Naive thymus-derived CD8-positive, alpha-beta T cell (primary cell): ENCODE results near the gene HOXD11. TPM values are rescaled to one million over a fixed set of nuclear protein-coding genes. Genes with fewer than 3 reads are reported as not detected.
A peak's percentile ranks its signal among the peaks of the same experiment; 100 is the strongest.

Experiments
- ATAC-seq, 2 donors: fragments of 150-1000 bp; cut with Tn5 transposase in 1 of 2; sonication (Bioruptor Pico), chemical (Tn5 transposase) in 1 of 2; 1 replicate in 1 of 2; 2 replicates in 1 of 2; pipeline ENCODE4 v1.10.0; 2021; ENCODE audit warnings: mild to moderate bottlenecking in 2 of 2, moderate library complexity in 2 of 2
- POLR2A ChIA-PET: fragments of 350-600 bp; sonication (Branson Sonifier 250); formaldehyde crosslinking; loops from one replicate; lab custom pipeline; 2021; ENCODE audit warnings: antibody characterized with exemption; lab: Charles Lee
- DNase-seq, 10 donors: peaks; one replicate each; pipeline versions ENCODE4 v3.0.0 to v3.0.0-alpha.2; 2020 to 2022
- H3K27ac Mint-ChIP-seq, 10 donors: one replicate each; pipeline ENCODE4 v1.8.0; 2020 to 2022; ENCODE audit warnings: mild to moderate bottlenecking in 10 of 10, mixed read lengths in 10 of 10, moderate library complexity in 4 of 10, inconsistent platforms in 1 of 10
- H3K27me3 Mint-ChIP-seq, 5 donors: one replicate each; pipeline ENCODE4 v1.8.0; 2021 to 2022; ENCODE audit warnings: mixed read lengths in 5 of 5
- H3K36me3 Mint-ChIP-seq, 3 donors: one replicate each; pipeline ENCODE4 v1.8.0; 2020 to 2022; ENCODE audit warnings: mixed read lengths in 3 of 3, mild to moderate bottlenecking in 2 of 3, inconsistent platforms in 1 of 3
- H3K4me1 Mint-ChIP-seq, 4 donors: one replicate each; pipeline ENCODE4 v1.8.0; 2021 to 2022; ENCODE audit warnings: mixed read lengths in 4 of 4
- H3K4me3 Mint-ChIP-seq, 10 donors: one replicate each; pipeline ENCODE4 v1.8.0; 2020 to 2022; ENCODE audit warnings: mild to moderate bottlenecking in 10 of 10, mixed read lengths in 10 of 10, moderate library complexity in 6 of 10, inconsistent platforms in 1 of 10
- H3K9me3 Mint-ChIP-seq, 9 donors: one replicate each; pipeline ENCODE4 v1.8.0; 2020 to 2022; ENCODE audit warnings: mixed read lengths in 9 of 9, mild to moderate bottlenecking in 3 of 9, inconsistent platforms in 1 of 9, moderate library complexity in 1 of 9
- polyA plus RNA-seq, 3 donors: library from polyadenylated mRNA; unstranded; fragments of 300-500 nt; fragmentation: Illumina TruSeq; gene quantifications; one replicate each; pipeline ENCODE4 v1.2.3, GENCODE V29; 2021
- total RNA-seq, 8 experiments: library from RNA in 2 of 8; stranded (reverse) in 2 of 8; gene quantifications; one replicate each; pipeline ENCODE4 v1.2.3 and lab custom pipeline; 2021 to 2026

Gene HOXD11
- total and polyA plus RNA-seq, 5 experiments from 2014 or later = not detected

DNA sequence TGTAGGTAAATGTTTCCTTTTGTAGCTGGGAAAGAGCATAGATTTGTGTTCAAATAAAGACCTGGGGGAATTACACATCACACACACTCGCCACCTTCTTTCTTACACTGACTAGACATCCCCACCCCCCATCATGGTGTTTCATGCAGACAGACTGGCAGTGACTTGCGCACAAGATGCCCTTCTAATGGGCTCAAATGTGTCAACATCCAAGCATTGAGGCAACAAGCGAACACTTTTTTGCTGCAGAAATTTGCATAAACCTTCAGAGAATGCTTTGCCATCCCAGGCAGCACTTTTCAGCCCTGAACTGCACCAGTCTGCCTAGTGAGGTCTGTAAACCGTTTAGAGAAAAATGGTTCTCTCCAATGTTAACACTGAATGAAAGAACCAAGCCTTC, 27.0 kb downstream of the HOXD11 start:
- no peak for DNase-seq
- Mint-ChIP-seq H3K27ac (no peak overlapping the region), H3K4me1 (peaks cover 11 to 48% (median 37%) of the 10 kb centered on the region in 4 donors), H3K27me3 (peaks cover 66 to 88% (median 79%) of the 10 kb centered on the region in 5 donors), H3K4me3 (peak overlapping the region in 1 of 10 donors; percentile 56), H3K36me3 (peaks cover 4 to 27% (median 18%) of the 10 kb centered on the region in 3 donors), H3K9me3 (peaks cover 0 to 49% (median 8%) of the 10 kb centered on the region in 9 donors)
- POLR2A ChIA-PET = no interaction called here
- ATAC-seq = no peak

DNA sequence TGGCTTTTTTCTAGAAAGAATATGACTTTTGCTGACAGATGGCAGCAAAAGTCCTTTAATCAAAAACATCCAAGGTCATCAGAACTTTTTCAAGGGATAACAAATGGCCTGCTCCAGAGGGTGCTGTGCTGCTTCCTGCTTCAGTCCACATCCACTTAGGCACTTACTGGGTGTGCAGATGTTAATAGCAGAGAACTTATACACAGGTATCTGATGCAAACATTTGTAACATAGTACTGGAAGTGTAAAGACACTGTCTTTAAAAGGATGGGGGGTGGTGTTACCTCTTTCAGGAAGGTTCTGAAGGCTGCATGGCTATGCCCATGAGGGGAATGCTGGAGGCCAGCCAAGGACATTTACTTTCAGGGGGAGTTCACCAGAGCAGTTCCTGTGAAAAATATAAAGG, 28.0 kb downstream of the HOXD11 start:
- Mint-ChIP-seq H3K36me3 (peaks cover 5 to 31% (median 23%) of the 10 kb centered on the region in 3 donors), H3K27ac (peak overlapping the region in 1 of 10 donors; percentile 34), H3K9me3 (peaks cover 0 to 55% (median 8%) of the 10 kb centered on the region in 9 donors), H3K27me3 (peaks cover 68 to 95% (median 84%) of the 10 kb centered on the region in 5 donors), H3K4me1 (peaks cover 15 to 51% (median 40%) of the 10 kb centered on the region in 4 donors), H3K4me3 (peak overlapping the region in 4 of 10 donors; percentile 20 to 70 (median 66))
- ATAC-seq = no peak
- DNase-seq = no peak
- POLR2A ChIA-PET = no interaction called here

DNA sequence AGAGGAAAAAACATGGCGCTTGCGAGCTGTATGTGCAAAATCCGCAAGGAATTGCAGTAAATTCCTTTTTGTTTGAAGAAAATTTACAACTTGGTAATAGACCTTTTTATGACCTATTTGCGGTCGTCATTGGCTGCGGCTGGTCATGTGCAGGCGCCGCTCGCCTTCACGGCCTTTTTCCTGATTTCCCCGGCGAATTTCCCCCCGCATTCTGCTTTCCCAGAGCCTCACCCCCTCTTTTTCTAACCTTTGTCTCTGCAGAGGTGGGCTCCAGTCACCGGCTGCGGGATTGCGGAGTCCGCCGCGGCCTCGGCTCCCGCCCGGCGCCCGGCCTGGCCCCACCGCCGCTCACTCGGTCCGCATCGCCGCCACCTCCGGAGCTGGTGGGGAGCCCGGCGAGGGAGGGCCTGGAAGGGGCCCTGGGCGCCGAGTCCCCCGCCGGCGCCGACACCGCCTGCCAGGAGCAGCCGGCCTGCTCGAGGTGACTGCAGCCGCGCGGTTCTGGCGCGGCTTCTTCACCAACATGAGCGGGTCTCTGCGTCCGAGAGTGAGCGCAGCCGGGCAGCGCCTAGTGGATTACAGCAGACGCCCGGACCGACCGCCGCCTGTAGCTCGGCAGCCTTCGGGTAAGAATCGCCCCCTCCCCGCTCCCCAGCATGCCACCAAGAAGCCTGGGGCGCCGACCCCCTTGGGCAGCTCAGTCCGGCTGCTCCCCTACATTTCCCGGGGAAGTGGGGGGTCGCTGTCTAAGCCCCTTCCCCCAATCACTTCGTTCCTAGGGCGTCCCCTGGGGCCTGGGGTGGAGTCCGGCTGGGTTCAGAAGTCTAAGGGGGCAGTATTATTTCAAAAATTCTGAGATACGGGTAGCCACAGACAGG, 29.5 kb downstream of the HOXD11 start:
- Mint-ChIP-seq H3K27me3 (peaks cover 66 to 96% (median 84%) of the 10 kb centered on the region in 5 donors), H3K4me1 (peaks cover 13 to 47% (median 39%) of the 10 kb centered on the region in 4 donors), H3K27ac (peak overlapping the region in 1 of 10 donors; percentile 65), H3K36me3 (peaks cover 3 to 31% (median 17%) of the 10 kb centered on the region in 3 donors), H3K9me3 (peaks cover 0 to 50% (median 8%) of the 10 kb centered on the region in 9 donors), H3K4me3 (peak overlapping the region in 9 of 10 donors; percentile 6 to 71 (median 55))
- DNase-seq (no peak), ATAC-seq (peak in 1 of 2 donors; percentile 18)
- POLR2A ChIA-PET = no interaction called here

DNA sequence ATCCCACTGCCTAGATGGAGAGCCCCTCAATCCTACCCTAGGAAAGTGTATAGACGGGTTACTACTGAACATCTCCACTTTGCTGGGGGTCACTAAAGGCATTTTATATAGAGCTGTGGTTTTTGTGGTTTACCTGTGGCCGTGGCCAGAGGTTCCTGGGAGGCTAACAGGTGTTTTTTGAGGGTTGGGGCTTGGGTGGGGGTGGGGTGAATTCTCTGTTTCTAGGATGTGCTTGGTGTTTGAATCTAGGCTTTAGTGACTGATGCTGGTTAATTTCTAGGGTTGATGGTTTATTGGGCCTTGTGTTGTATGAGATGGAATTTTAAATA, 30.1 kb downstream of the HOXD11 start:
- DNase-seq = no peak
- H3K4me3 Mint-ChIP-seq = peak overlapping the region in 1 of 10 donors; percentile 29
- no peak overlapping the region for H3K27ac Mint-ChIP-seq
- no peak for ATAC-seq
- H3K36me3 Mint-ChIP-seq = peaks cover 3 to 28% (median 17%) of the 10 kb centered on the region in 3 donors
- peaks cover 0 to 50% (median 8%) of the 10 kb centered on the region in 9 donors for H3K9me3 Mint-ChIP-seq
- H3K27me3 Mint-ChIP-seq = peaks cover 65 to 97% (median 85%) of the 10 kb centered on the region in 5 donors
- peaks cover 12 to 43% (median 37%) of the 10 kb centered on the region in 4 donors for H3K4me1 Mint-ChIP-seq
- POLR2A ChIA-PET = no interaction called here

DNA sequence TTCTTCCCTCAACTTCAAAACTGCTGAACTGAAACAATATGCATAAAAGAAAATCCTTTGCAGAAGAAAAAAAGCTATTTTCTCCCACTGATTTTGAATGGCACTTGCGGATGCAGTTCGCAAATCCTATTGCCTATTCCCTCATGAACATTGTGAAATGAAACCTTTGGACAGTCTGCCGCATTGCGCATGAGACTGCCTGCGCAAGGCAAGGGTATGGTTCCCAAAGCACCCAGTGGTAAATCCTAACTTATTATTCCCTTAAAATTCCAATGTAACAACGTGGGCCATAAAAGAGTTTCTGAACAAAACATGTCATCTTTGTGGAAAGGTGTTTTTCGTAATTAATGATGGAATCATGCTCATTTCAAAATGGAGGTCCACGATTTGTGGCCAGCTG, 30.8 kb downstream of the HOXD11 start:
- no peak overlapping the region for H3K4me3 Mint-ChIP-seq
- peaks cover 61 to 97% (median 84%) of the 10 kb centered on the region in 5 donors for H3K27me3 Mint-ChIP-seq
- H3K27ac Mint-ChIP-seq = peak overlapping the region in 1 of 10 donors; percentile 39
- no peak for DNase-seq
- POLR2A ChIA-PET = no interaction called here
- ATAC-seq = no peak
- peaks cover 9 to 37% (median 32%) of the 10 kb centered on the region in 4 donors for H3K4me1 Mint-ChIP-seq
- H3K36me3 Mint-ChIP-seq = peaks cover 2 to 24% (median 17%) of the 10 kb centered on the region in 3 donors
- peaks cover 0 to 48% (median 8%) of the 10 kb centered on the region in 9 donors for H3K9me3 Mint-ChIP-seq

DNA sequence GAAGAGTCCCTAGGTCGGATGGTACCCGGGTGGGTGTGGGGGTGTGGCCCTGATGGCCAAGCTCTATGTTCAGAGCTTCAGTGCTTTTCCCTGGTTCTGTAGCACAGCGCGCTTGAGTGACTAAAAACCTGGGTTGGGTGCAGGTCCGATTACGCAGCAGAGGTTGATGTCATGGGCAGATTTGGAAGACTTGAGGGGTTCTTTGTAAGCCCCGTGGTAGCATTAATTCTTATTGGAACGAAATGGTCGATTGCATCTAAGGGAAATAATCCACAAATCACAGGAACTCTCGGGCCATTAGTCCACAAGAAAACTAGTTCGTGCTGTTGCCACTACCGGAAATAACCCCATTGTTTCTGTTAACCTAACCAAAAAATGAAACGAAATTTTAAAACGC, 31.4 kb downstream of the HOXD11 start:
- Mint-ChIP-seq H3K9me3 (peaks cover 0 to 45% (median 8%) of the 10 kb centered on the region in 9 donors), H3K4me3 (peak overlapping the region in 7 of 10 donors; percentile 4 to 68 (median 50)), H3K36me3 (peaks cover 2 to 23% (median 17%) of the 10 kb centered on the region in 3 donors), H3K27me3 (peaks cover 64 to 97% (median 85%) of the 10 kb centered on the region in 5 donors), H3K27ac (peak overlapping the region in 2 of 10 donors; percentile 68 to 74), H3K4me1 (peaks cover 9 to 36% (median 31%) of the 10 kb centered on the region in 4 donors)
- ATAC-seq (no peak), DNase-seq (no peak)
- POLR2A ChIA-PET = no interaction called here

DNA sequence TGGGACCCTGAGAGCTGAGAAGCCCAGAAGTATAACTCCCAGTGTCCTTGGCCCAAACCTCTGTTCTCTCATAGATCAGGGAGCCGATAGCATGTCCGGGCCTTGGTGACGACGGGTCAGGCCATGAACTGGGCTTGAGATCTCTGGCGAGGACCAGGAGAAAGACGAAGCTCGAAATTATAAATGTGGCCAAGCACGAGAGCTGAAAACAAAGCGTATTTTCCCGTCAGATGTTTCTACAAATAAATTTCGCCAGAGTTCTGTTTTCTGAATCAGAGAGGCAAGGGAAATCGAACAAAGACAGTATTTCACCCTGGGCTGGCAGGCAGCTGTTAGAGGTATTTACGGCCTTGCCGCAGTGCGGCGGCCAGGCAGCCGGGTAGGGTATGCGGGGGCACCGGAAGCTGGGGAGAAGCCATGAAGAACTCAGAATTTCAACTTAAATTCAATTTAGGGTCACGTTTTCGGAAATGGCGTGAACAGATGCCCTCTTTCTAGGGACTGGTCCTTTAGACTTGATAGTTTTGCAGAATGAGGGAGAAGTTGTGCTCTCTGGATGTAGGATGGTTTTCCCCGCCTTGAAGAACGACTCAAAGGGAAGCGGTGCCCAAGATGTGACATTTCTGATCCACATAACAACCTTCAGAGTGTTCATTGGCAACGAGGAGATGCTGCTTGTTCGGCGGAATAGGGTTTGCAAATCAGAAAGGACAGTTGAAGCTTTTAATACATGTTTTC, 32.0 kb downstream of the HOXD11 start:
- peak overlapping the region in 9 of 10 donors; percentile 4 to 68 (median 45) for H3K4me3 Mint-ChIP-seq

DNA sequence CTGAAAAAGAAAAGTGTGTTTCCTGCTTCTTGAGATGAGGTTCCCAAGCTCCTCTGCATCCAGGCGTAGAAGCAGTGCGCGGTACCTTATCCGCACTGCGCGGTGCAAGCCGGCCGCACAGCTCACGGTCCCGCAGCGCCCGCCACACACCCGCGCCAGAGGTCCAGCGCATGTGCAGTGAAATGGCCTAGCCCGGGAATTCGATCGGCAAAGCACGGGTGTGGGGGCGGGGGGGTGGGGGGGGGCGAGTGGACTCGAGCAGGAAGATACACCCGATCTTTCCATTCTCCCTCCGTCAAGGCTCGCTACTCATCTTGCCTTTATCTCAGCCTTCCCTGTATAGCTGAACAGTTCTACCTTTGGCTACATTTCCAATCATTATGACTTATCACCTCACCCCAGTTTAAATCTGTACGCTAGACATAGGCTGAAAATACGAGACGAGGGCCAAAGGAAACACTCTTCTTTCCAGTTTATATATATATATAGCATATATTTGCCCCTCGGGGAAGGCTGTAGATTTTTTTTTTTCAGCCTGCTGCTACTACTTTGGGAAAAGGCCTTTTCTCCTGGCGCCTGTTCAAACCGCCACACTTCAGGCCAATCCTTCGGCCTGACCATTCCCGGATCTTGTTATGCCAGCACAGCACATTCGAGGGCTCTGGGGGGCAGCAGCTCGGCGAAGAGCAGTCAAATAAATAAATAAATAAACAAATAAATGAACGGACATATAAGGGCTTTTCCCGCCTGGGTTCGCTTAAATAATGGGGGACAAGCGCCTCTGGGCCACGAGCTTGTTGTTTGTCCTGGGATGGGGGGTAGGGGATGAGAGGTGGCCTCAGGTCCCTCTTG, 32.8 kb downstream of the HOXD11 start:
- Mint-ChIP-seq H3K4me1 (peaks cover 9 to 36% (median 31%) of the 10 kb centered on the region in 4 donors), H3K36me3 (peaks cover 2 to 21% (median 17%) of the 10 kb centered on the region in 3 donors), H3K27me3 (peaks cover 62 to 97% (median 82%) of the 10 kb centered on the region in 5 donors), H3K27ac (peak overlapping the region in 1 of 10 donors; percentile 90), H3K4me3 (peak overlapping the region in 6 of 10 donors; percentile 26 to 68 (median 44)), H3K9me3 (peaks cover 0 to 37% (median 8%) of the 10 kb centered on the region in 9 donors)
- DNase-seq = no peak
- POLR2A ChIA-PET = no interaction called here
- no peak for ATAC-seq

More for the DNA sequence above, 32.0 kb downstream of the HOXD11 start:
- H3K27me3 Mint-ChIP-seq = peaks cover 64 to 97% (median 85%) of the 10 kb centered on the region in 5 donors
- peaks cover 2 to 21% (median 17%) of the 10 kb centered on the region in 3 donors for H3K36me3 Mint-ChIP-seq
- DNase-seq (no peak), ATAC-seq (no peak)
- peaks cover 0 to 40% (median 8%) of the 10 kb centered on the region in 9 donors for H3K9me3 Mint-ChIP-seq
- H3K27ac Mint-ChIP-seq = peak overlapping the region in 2 of 10 donors; percentile 74 to 90
- POLR2A ChIA-PET = no interaction called here
- H3K4me1 Mint-ChIP-seq = peaks cover 9 to 36% (median 31%) of the 10 kb centered on the region in 4 donors

DNA sequence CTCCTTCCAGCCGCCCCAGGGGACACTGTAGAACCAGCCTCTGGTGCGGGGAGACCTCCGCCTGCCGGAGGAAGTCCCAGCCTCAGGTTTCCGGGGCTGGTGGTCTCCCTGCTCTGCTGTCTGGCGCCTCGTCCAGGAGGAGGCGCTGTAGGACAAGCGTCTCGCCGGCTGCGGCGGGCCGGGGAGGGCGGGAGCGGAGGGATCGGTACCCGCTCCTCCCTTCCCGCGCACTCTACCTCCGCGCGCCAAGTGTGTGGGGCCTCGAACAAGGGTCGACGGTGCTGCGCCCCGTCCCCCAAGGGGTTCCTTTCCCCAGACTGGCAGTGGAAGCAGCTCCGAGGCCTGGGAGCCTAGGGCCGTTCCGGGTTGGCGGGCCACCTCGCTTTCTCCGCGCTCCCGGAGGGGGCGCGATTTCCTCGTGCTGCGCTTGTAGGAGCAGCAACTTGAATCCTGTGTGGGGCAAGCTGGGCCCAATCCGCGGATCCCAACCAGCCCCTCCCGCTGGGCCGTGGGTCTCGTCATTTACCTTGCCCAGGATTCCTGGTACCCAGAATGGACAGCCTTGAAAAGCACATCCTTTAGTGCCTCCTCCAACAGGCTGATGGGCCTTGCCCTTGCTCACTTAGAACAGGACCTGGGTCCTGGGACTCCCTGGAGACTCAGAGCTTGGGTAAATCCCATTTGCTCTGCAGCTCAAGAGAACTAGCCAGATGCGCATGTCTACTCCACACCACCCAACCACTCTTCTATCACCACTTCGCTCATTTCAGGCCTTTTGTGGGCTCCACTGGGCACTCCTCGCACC, 33.6 kb downstream of the HOXD11 start:
- Mint-ChIP-seq H3K4me3 (peak overlapping the region in 9 of 10 donors; percentile 23 to 73 (median 59)), H3K36me3 (peaks cover 2 to 13% (median 12%) of the 10 kb centered on the region in 3 donors), H3K27me3 (peaks cover 61 to 97% (median 82%) of the 10 kb centered on the region in 5 donors), H3K27ac (peak overlapping the region in 1 of 10 donors; percentile 65), H3K4me1 (peaks cover 8 to 32% (median 27%) of the 10 kb centered on the region in 4 donors), H3K9me3 (peaks cover 0 to 32% (median 8%) of the 10 kb centered on the region in 9 donors)
- DNase-seq (peak; percentile 52 to 84 (median 77)), ATAC-seq (peak; percentile 89 to 92)
- POLR2A ChIA-PET = no interaction called here

DNA sequence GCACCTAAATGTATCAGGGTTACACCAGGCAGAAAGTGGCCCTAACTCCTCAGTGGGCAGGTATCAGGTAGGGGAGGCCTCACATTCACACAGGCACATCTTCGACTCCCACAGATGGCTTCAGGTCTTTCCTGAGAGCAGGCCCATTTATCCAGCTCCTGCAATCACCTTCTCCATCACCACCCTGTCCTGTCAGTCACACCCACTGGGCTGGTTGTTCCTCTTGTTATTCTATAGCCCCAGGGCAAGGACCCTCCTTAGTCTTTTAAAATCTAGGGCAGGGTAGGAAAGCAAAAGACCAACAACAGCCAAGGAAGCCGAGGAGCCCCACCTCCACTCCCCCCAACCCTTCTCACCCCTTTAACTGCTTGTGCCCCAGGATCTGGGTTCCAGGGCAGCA, 35.2 kb downstream of the HOXD11 start:
- H3K36me3 Mint-ChIP-seq = peaks cover 2 to 11% (median 10%) of the 10 kb centered on the region in 3 donors
- peaks cover 0 to 25% (median 8%) of the 10 kb centered on the region in 9 donors for H3K9me3 Mint-ChIP-seq
- H3K4me1 Mint-ChIP-seq = peaks cover 6 to 29% (median 20%) of the 10 kb centered on the region in 4 donors
- H3K27ac Mint-ChIP-seq = peak overlapping the region in 1 of 10 donors; percentile 11
- POLR2A ChIA-PET = no interaction called here
- ATAC-seq (no peak), DNase-seq (no peak)
- no peak overlapping the region for H3K4me3 Mint-ChIP-seq
- peaks cover 65 to 97% (median 87%) of the 10 kb centered on the region in 5 donors for H3K27me3 Mint-ChIP-seq
